GM21737 (cell line): ENCODE measurements around the gene RAB12.

Experiments used
- ATAC-seq: cut with Tn5 transposase; IDR thresholded peaks from one replicate; pipeline ENCODE4 v1.9.1; 2021; ENCODE audit warnings: mild to moderate bottlenecking, moderate library complexity; ENCODE audit not compliant: unreplicated experiment

Gene RAB12

DNA sequence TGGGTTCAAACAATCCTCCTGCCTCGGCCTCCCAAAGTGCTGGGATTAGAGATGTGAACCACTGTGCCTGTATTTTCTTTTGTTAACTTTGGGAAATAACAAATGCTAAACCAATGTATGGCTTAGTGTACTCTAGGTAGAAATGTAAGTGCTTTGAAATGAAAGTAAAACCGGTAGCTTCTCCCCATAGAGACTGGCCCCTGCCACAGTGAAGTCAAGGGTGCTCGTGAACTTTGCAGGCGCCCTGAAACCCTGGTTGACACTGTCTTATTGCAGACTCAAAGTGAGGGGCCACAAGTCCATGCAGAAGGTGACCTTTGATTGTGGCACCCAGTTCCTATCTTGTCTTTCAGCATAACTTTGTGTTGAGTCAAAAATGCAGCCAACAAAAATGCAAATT lies 72.0 kb downstream of the RAB12 start:
- ATAC-seq = no peak

DNA sequence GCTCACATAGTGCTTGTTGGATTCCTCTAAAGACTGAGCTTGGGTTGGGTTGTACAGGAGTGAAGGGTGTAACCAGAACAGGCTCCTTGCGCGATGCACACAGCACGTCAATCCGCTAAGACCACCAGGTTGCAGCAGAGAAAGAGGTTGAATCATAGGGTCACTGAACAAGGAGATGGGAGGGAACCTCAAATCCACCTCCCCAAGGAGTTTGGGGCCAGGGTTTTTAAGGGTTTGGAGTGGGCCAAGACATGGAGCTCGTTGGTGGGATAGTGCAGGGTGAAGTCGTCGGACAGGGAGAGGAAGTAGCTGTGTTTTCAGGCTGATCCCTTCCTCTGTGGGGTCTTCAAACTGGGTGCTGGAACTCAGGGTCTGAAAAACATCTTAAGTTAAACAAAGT lies 75.3 kb downstream of the RAB12 start:
- ATAC-seq = no peak

DNA sequence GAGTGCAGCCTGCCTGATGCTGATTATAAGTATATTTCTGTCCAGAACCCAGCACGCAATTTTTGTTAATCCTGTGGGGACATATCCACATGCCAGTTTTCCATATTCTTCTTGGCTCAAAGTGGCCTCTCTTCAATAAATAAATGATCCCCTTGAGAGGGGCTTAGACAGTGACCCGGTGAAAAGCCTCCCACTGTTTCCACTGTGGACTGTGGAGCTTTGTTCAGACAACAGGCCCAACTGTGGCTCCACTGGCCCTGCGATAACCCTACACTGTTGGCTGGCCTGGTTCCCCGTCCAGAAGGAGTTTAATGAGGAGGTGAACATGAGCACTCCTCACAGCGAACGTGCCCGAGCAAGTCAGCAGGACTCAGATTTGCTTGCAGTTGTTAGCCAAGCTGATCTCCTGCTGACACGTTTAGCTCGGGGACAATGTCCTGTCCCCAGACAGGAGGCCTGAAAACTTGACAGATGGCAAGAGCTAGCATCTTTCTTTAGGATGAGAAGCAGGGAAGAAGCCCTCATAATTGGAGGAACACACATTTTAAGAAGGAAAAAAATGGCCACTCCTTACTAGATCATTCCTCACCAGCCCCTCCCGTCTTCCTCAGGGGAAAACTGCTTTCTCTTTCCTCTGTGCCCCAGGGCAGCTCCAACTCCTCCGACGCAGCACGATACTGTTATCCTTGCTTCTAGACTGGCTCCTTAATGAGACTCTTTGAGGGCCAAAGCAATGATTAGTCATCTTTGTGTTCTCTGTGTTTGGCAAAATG lies 76.1 kb downstream of the RAB12 start:
- ATAC-seq = no peak

DNA sequence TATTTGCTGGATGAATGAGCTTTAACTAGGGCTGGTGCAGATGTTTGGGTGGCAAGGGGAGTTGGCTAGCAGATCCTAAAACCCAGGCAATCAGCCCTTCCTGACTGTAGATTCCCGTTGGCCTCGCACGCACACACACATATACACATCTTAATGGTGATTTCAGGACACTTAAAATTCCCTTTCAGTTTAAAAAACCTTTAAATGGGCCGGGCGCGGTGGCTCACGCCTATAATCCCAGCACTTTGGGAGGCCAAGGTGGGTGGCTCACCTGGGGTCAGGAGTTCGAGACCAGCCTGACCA lies 76.6 kb downstream of the RAB12 start:
- no peak for ATAC-seq

DNA sequence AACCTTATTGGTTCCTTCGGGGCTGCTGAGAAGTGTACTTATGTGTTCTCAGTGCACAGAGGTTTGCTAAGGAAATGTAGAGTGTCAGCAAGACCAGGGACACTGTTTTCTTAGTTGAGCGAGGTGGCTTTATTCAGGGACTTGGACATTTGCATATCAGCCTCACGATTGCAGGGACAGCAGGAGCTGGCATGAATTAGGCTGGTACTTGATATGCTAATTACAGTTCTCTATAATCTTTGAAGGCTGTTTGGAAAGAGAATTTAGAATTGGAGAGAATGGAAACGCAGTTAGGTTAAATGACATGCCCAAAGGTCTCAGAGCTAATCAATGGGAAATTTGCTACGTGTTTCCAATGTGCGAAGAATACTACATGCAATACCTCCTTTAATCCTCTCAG lies 77.4 kb downstream of the RAB12 start:
- no peak for ATAC-seq

DNA sequence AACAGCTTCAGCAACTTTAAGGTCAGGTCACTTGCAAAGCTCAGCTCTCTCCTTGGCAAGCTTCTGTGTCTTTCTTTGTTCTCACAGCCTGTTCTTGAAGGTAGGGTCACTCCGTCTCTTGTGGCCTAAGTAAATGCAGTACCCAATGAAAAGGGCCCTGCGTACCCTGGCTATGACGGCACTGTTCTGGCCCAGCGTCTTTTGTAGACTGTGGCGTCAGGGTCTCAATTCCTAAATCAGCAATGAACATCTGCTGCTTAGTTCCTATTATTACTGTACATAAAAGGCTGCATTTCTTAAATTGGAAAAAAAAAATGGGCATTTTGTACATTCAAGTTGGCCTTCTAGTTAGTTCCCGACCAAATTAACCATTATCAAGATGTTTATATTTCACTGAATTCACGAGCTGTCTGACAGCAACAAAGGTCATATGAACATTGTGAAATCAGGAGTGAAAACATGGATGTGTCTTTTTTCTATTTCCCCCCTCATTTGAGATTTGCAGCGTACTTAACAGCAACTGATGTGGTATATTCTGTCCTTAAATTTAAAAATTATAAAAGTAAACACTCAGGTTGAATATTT lies 79.1 kb downstream of the RAB12 start:
- no peak for ATAC-seq

DNA sequence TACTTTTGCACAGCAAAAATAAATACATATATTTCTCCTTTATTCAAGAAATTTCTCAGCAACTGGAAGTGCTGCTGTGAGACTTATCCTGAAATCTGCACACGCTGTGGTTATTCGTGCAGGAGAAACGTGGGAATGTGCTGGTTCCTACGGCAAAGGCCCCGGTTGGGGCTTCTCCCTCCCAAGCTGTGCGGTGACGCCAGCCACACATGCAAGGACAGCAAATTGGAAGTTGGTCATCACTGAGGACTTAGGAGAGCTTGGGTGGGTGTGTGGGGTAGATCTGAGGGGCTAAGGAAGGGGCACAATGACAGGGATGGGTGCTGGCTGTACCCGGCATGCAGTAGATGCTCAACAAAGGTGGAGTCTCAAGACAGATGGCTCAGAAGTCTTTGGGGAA lies 79.6 kb downstream of the RAB12 start:
- no peak for ATAC-seq
